ENCODE data around the gene HNF4A. TPM values are rescaled to one million over a fixed set of nuclear protein-coding genes. Genes with fewer than 3 reads are reported as not detected.

The HNF4A gene
- total and polyA plus RNA-seq, 2 of the 13 experiments (the other 11 are each of a cell fraction or from before 2014, with no cell fraction given), result 80.9 to 169 TPM

DNA sequence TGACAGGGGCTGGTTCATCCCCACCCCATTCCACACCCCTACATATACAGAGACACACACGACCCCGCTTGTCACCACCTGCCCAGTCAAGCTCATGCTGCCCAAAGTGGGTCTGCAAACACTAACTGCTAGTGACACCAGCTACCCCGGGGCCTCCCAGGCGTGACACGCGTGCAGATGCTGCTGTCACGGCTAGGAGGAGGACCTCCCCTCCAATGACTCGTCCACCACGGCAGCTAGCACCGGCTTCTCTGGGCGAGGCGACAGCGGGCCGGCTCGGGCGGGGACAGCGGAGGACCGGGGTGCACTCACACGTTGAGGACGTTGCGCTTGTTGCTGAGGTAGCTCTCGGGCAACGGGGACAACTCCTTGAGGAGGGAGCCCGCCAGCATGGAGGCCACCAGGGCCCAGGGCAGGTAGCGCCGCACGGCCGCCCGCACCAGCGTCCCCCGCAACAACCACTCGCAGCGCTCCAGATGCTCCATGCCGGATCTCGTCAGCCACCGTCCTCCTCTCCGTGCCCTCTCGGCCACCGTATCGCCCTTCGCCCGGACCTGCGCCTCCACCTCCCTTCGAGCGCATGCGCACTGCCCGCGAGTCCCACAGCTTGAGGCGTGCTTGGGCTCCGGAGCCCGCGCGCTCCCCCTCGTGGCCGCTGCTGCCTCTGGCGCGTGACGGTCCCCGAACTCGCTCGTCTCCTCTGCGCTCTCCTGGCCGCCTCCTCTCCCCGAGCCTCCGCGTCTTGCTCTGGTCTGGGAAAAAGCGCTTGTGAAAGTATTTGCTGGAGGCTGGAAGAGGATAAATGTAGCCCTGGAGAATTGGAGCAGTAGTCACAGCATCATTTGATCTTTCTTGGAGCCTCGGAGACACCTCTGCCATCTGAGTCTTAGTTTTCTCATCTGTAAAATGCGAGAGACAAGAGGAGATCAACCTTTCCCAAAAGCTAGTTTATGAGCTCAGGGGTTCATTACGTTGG is 44.5 kb upstream of the HNF4A start, which contains the start of gene FITM2 (continued):
- TF ChIP-seq TOPORS (CRISPR knock-in tag; IDR thresholded peaks at IDR 0.05) (peak; percentile 93), ZNF879 (CRISPR knock-in tag; IDR thresholded peaks at IDR 0.05) (peak; percentile 79; the same call in 1 of the 2 replicates), SMARCE1 (IDR thresholded peaks at IDR 0.05; ENCODE audit: borderline replicate concordance) (no peak), MTA1 (CRISPR knock-in tag; IDR thresholded peaks at IDR 0.05; ENCODE audit: borderline replicate concordance) (peak; percentile 94; the same call in 1 of the 2 replicates), ZBTB8A (CRISPR knock-in tag; IDR thresholded peaks at IDR 0.05; ENCODE audit: borderline replicate concordance, low read depth) (0 out of 2 replicates have a peak, but pooled peaks have one; percentile 19), PHF20 (CRISPR knock-in tag; IDR thresholded peaks at IDR 0.05) (peak; percentile 96), PATZ1 (CRISPR knock-in tag; IDR thresholded peaks at IDR 0.05) (peak; percentile 75), NONO (IDR thresholded peaks at IDR 0.05) (no peak), NONO (CRISPR knock-in tag; conservative IDR thresholded peaks at IDR 0.05) (peak; percentile 100), ATF7-NPFF (CRISPR knock-in tag; IDR thresholded peaks at IDR 0.05; ENCODE audit: low read depth) (peak; percentile 97), ZNF724P (CRISPR knock-in tag; IDR thresholded peaks at IDR 0.05; ENCODE audit: borderline replicate concordance) (peak; percentile 93), ZNF776 (CRISPR knock-in tag; IDR thresholded peaks at IDR 0.05) (peak; percentile 96), SATB2 (CRISPR knock-in tag; IDR thresholded peaks at IDR 0.05) (0 out of 2 replicates have a peak, but pooled peaks have one; percentile 48), TBX2 (CRISPR knock-in tag; IDR thresholded peaks at IDR 0.05; ENCODE audit: borderline replicate concordance) (peak; percentile 98), ZFP1 (CRISPR knock-in tag; IDR thresholded peaks at IDR 0.05) (no peak), SALL2 (CRISPR knock-in tag; IDR thresholded peaks at IDR 0.05) (peak; percentile 100), ZNF432 (CRISPR knock-in tag; IDR thresholded peaks at IDR 0.05; ENCODE audit: borderline replicate concordance) (no peak), BCL6 (CRISPR knock-in tag; IDR thresholded peaks at IDR 0.05) (peak; percentile 77), PAWR (CRISPR knock-in tag; IDR thresholded peaks at IDR 0.05; ENCODE audit: borderline replicate concordance) (no peak), ZNF205 (CRISPR knock-in tag; IDR thresholded peaks at IDR 0.05) (peak; percentile 81), FOSL2 (CRISPR knock-in tag; IDR thresholded peaks at IDR 0.05) (peak; percentile 77), ZNF24 (IDR thresholded peaks at IDR 0.05) (no peak), AKAP8 (CRISPR knock-in tag; IDR thresholded peaks at IDR 0.05) (peak; percentile 94; the same call in 1 of the 2 replicates), TAF1 (CRISPR knock-in tag; IDR thresholded peaks at IDR 0.05) (peak; percentile 90; the same call in 1 of the 2 replicates), ZNF841 (CRISPR knock-in tag; IDR thresholded peaks at IDR 0.05; ENCODE audit: borderline replicate concordance) (no peak), ZNF343 (CRISPR knock-in tag; IDR thresholded peaks at IDR 0.05) (peak; percentile 94; the same call in 1 of the 2 replicates), BHLHE40 (IDR thresholded peaks at IDR 0.05; ENCODE audit: low read length) (peak; percentile 88), ZNF543 (CRISPR knock-in tag; IDR thresholded peaks at IDR 0.05) (peak; percentile 94; the same call in 1 of the 2 replicates), RARG (CRISPR knock-in tag; IDR thresholded peaks at IDR 0.05; ENCODE audit: low read depth) (peak; percentile 85; the same call in 1 of the 2 replicates), ZNF788 (CRISPR knock-in tag; IDR thresholded peaks at IDR 0.05; ENCODE audit: borderline replicate concordance) (peak; percentile 100), FOXC1 (CRISPR knock-in tag; IDR thresholded peaks at IDR 0.05; ENCODE audit: borderline replicate concordance) (peak; percentile 94)
